Fibroblast of pulmonary artery (primary cell): ENCODE data around the gene HDAC9.

Experiments
- DNase-seq: peaks from one replicate; pipeline ENCODE4 v3.0.0-alpha.2; 2010; ENCODE audit warnings: low read depth
- H3K4me3 ChIP-seq: replicated peaks from 2 replicates; pipeline ENCODE4 v1.5.1; 2011; ENCODE audit warnings: low read depth, mild to moderate bottlenecking, control low read depth, low read length, moderate library complexity
- CTCF ChIP-seq: IDR thresholded peaks from 2 replicates; pipeline ENCODE4 v1.5.1; 2011; ENCODE audit warnings: mild to moderate bottlenecking, control low read depth, low read length, inconsistent platforms; ENCODE audit errors: missing control alignments

HDAC9 gene

GRCh38 chr7:18788026-18788425 lies 292.5 kb downstream of the HDAC9 start:
- no peak for DNase-seq
- no peak overlapping the region for H3K4me3 ChIP-seq
- no peak for TF ChIP-seq CTCF

- no peak overlapping the region for H3K4me3 ChIP-seq
- TF ChIP-seq CTCF, result no peak
- peak; percentile 24 for DNase-seq
Observed at GRCh38 chr7:18792871-18793595, 297.5 kb downstream of the HDAC9 start.

- TF ChIP-seq CTCF, result no peak
- DNase-seq, result no peak
- H3K4me3 ChIP-seq, result no peak overlapping the region
Observed at GRCh38 chr7:18796216-18796615, 300.7 kb downstream of the HDAC9 start.

- DNase-seq, result peak; percentile 40
- TF ChIP-seq CTCF, result no peak
- H3K4me3 ChIP-seq, result no peak overlapping the region
Observed at GRCh38 chr7:18798088-18798906, 302.7 kb downstream of the HDAC9 start.

- no peak overlapping the region for H3K4me3 ChIP-seq
- DNase-seq, result no peak
- no peak for TF ChIP-seq CTCF
Observed at GRCh38 chr7:18799899-18800298, 304.4 kb downstream of the HDAC9 start.

GRCh38 chr7:18803923-18804322 lies 308.4 kb downstream of the HDAC9 start:
- no peak for TF ChIP-seq CTCF
- no peak overlapping the region for H3K4me3 ChIP-seq
- DNase-seq, result no peak

GRCh38 chr7:18806177-18806576 lies 310.6 kb downstream of the HDAC9 start:
- TF ChIP-seq CTCF, result no peak

More at GRCh38 chr7:18806177-18806576, 310.6 kb downstream of the HDAC9 start:
- H3K4me3 ChIP-seq, result no peak overlapping the region
- no peak for DNase-seq
